ENCODE measurements around the gene MSH4.
"Not testable (repeated sequence)": the region's sequence is repeated elsewhere in the genome, so short reads cannot be mapped to it uniquely, and the experiment has no call there.

The MSH4 gene

GRCh38 chr1:75796376-75797272 lies at the start of gene MSH4:
TSS of gene MSH4 (plus strand) at chr1:75796882. CDS start at chr1:75796986, 104 bp downstream.
- DNase-seq (ENCODE audit: low read depth in 2 of 2) = no peak

GRCh38 chr1:75757210-75757609 lies 39.5 kb upstream of the MSH4 start:
- not testable (repeated sequence) for DNase-seq (ENCODE audit: low read depth in 2 of 2)

GRCh38 chr1:75758543-75758942 lies 38.1 kb upstream of the MSH4 start:
- not testable (repeated sequence) for DNase-seq (ENCODE audit: low read depth in 2 of 2)

GRCh38 chr1:75764057-75764655 lies 32.5 kb upstream of the MSH4 start:
- DNase-seq (ENCODE audit: low read depth in 2 of 2) = no peak

GRCh38 chr1:75765697-75766355 lies 30.9 kb upstream of the MSH4 start:
- no peak for DNase-seq (ENCODE audit: low read depth in 2 of 2)

- DNase-seq (ENCODE audit: low read depth in 2 of 2) = no peak
These were observed 28.7 kb upstream of the MSH4 start for GRCh38 chr1:75768016-75768415.

GRCh38 chr1:75770761-75771160 lies 25.9 kb upstream of the MSH4 start:
- DNase-seq (ENCODE audit: low read depth in 2 of 2) = no peak

- no peak for DNase-seq (ENCODE audit: low read depth in 2 of 2)
These were observed 24.7 kb upstream of the MSH4 start for GRCh38 chr1:75771978-75772377.

- DNase-seq (ENCODE audit: low read depth in 2 of 2) = not testable (repeated sequence)
These were observed 18.9 kb upstream of the MSH4 start for GRCh38 chr1:75777812-75778211.

GRCh38 chr1:75778694-75779093 lies 18.0 kb upstream of the MSH4 start:
- not testable (repeated sequence) for DNase-seq (ENCODE audit: low read depth in 2 of 2)

GRCh38 chr1:75780183-75780582 lies 16.5 kb upstream of the MSH4 start:
- not testable (repeated sequence) for DNase-seq (ENCODE audit: low read depth in 2 of 2)

- DNase-seq (ENCODE audit: low read depth in 2 of 2) = not testable (repeated sequence)
These were observed 12.8 kb upstream of the MSH4 start for GRCh38 chr1:75783920-75784319.

- DNase-seq (ENCODE audit: low read depth in 2 of 2) = no peak
These were observed 11.2 kb upstream of the MSH4 start for GRCh38 chr1:75785320-75785982.

GRCh38 chr1:75785983-75786853 lies 10.5 kb upstream of the MSH4 start, which contains the start of gene RABGGTB:
TSS of gene RABGGTB (plus strand) at chr1:75786256. CDS start at chr1:75786272, 16 bp downstream.
- peak; percentile 92 for DNase-seq (ENCODE audit: low read depth in 2 of 2)

- DNase-seq (ENCODE audit: low read depth in 2 of 2) = no peak
These were observed 9.7 kb upstream of the MSH4 start for GRCh38 chr1:75786901-75787493.

GRCh38 chr1:75787524-75787923 lies 9.2 kb upstream of the MSH4 start:
- DNase-seq (ENCODE audit: low read depth in 2 of 2) = no peak

GRCh38 chr1:75789988-75790387 lies 6.7 kb upstream of the MSH4 start:
- DNase-seq (ENCODE audit: low read depth in 2 of 2) = no peak

GRCh38 chr1:75791022-75791421 lies 5.7 kb upstream of the MSH4 start:
- DNase-seq (ENCODE audit: low read depth in 2 of 2) = no peak

GRCh38 chr1:75792091-75792490 lies 4.6 kb upstream of the MSH4 start:
- DNase-seq (ENCODE audit: low read depth in 2 of 2) = no peak

- DNase-seq (ENCODE audit: low read depth in 2 of 2) = no peak
These were observed 2.3 kb upstream of the MSH4 start for GRCh38 chr1:75794382-75794781.

Measured in activated CD4-positive, alpha-beta T cell treated with anti-CD3 and anti-CD28 coated beads for 24 hours (primary cell).